A549 treated with AZD9567 at 1 μM for 4 hours (cell line): ENCODE data around the gene SHOC2. TPM values are rescaled to one million over a fixed set of nuclear protein-coding genes. Genes with fewer than 3 reads are reported as not detected.

Experiments
- total RNA-seq: library from RNA; stranded (reverse); fragments of 200-300 nt; extraction: Qiagen RNA extraction; gene quantifications from 5 replicates; pipeline ENCODE4 v1.2.3, GENCODE V29; 2022; ENCODE audit not compliant: insufficient read depth

SHOC2 gene
- total RNA-seq, result 17.8 to 40.5 TPM (median 19.8 TPM) in 5 replicates

DNA sequence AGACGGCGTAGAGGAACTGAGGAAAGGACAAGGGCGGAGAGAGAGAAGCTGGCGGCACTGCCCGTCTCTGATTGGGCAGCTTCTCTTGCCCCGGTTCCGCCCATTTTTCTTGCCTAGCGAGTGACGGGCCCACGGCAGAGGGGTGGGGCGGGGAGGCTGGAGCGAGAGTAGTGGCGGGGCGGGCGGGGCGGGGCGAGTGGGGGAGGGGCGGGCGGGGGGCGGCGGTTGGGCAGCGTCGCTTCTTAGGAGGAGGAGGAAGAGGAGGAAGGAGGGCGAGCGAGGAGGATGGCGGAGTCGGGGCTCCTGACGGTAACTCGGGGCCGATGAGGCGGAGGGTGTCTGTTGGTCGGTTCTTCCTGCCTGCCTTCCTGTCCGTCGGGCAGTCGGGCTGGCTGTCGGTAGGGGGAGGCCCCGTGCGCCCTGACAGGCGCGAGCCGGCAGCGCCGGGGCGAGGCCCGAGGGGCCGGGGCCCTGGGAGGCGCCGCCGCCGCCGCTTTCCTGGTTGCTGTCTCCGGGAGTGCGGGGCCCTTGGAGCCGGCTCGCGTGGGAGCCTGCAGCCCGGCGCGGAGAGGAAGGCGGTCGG, at the start of gene SHOC2:
Gene SHOC2 (plus strand): TSS at position 256 of the 583 bp plus-strand sequence. CDS start 44,755 bp downstream, outside the sequence.

DNA sequence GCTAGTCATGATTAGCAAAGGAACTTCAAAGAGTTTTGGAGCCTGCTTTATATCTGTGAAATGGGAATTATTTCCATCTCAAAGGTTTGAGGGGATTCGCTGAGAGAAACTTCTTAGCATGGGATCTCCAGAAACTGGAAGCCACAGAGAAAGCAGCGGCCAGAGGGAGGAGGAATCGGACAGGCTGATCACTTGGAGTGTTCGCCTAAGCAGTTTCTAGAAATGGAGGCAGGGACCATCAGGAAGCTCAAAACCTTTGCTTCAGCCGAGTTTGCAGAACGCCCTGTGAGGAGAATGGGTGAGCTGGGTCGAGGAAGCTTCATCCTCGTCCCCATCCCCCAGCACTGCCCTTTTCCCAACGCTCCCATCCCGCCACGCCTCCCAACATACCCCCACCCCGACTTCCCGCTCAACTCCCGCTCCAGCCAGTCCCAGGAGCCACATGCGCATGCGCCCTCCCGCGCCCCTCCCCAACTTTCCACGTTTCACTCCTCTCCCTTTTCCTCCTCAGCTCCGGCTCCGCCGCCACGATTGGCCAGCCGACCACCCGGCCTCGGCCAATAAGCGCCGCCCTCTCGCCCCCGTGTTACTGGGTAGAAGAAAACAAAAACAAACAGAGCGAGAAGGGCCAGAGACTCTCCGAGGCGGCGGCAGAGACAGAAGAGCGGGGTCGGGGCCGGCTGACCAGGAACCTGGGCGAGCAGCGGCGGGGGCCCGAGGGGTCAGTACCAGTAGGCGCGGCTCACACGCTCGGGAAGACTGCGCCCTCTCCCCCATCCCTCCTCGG, 47.9 kb upstream of the SHOC2 start, which contains the start of gene PDCD4:
Gene PDCD4 (plus strand): TSS at position 631 of the 787 bp plus-strand sequence. CDS start 4,100 bp downstream, outside the sequence.

DNA sequence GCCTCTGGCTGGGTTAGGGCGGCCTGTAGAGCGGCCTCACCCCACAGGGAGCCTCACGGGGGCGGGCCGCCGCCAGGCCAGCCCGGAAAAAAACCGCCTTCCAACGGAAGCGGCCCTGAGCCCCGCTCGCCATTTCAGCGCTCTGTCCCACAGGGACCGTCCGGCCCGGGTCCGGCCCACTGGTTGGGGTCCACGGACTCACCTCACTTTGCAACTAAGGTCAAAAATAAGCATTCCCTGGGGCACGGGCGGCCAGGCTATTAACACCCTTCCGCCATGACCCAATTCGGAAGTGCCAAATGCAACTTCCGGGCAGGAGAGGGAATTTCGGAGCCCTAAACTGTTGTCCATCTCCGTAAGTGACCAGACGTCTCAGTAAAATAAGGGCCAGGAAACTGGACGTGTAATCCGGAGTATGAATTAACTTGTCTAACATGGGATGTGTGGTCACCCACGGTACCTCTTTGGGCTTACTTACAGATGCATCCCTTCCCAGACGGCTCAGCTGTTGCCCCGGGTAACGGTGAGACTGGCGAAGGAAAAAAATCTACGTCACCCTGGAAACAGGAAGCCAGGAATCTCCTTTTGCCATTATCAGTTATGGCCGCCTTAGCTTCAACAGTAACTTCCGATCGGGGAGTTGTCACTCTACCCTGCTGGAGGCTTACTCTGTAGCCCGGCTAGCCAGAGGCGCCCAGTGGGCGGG, 608 bp upstream of the SHOC2 start, which contains the start of gene BBIP1:
Gene BBIP1 (minus strand): TSS at position 538 of the 706 bp plus-strand sequence. CDS start 1,023 bp downstream, outside the sequence.

Other genes with a start within 250 kb of the SHOC2 start
- 27.0 to 34.7 TPM (median 28.7 TPM) in 5 replicates for gene PDCD4, start 47.7 kb upstream of the SHOC2 start, total RNA-seq
- 34.0 to 51.4 TPM (median 37.0 TPM) in 5 replicates for gene BBIP1, start 424 bp upstream of the SHOC2 start, total RNA-seq
- gene ADRA2A, start 157.4 kb downstream of the SHOC2 start, total RNA-seq, result 0.06 to 0.09 TPM (median 0.08 TPM) in 4 of 5 replicates, not detected in the other